HAP-1 (cell line): ENCODE results near the gene RPL28.
"Not testable (repeated sequence)": the region's sequence is repeated elsewhere in the genome, so short reads cannot be mapped to it uniquely, and the experiment has no call there.

Source experiments
- DNase-seq, 2 experiments: peaks; one replicate each; pipeline ENCODE4 v3.0.0-alpha.2; 2016 to 2020; ENCODE audit warnings: low spot score in 2 of 2
- H3K27me3 ChIP-seq: fragments of 250-450 bp; sonication (Bioruptor Pico); 2 replicates; pipeline ENCODE4 v1.5.1; 2020; ENCODE audit warnings: low read depth, mild to moderate bottlenecking, moderate library complexity
- H3K36me3 ChIP-seq: fragments of 250-450 bp; sonication (Bioruptor Pico); replicated peaks from 2 replicates; pipeline ENCODE4 v1.5.1; 2020; ENCODE audit warnings: mild to moderate bottlenecking
- H3K4me1 ChIP-seq: fragments of 250-450 bp; sonication (Bioruptor Pico); 2 replicates; pipeline ENCODE4 v1.5.1; 2020; ENCODE audit warnings: mild to moderate bottlenecking
- H3K4me3 ChIP-seq: fragments of 250-450 bp; sonication (Bioruptor Pico); 2 replicates; pipeline ENCODE4 v1.5.1; 2020; ENCODE audit warnings: mild to moderate bottlenecking, moderate library complexity
- H3K9me3 ChIP-seq: fragments of 250-450 bp; sonication (Bioruptor Pico); 2 replicates; pipeline ENCODE4 v1.5.1; 2020; ENCODE audit warnings: mild to moderate bottlenecking, moderate library complexity
- in situ Hi-C: fragments of 300-500 bp; cut with MboI; formaldehyde crosslinking; loops from 3 replicates; pipeline ENCODE4 v1.14.3; 2020; ENCODE audit warnings: low sequenced_read_pairs, inconsistent platforms, mixed read lengths

RPL28 gene

DNA sequence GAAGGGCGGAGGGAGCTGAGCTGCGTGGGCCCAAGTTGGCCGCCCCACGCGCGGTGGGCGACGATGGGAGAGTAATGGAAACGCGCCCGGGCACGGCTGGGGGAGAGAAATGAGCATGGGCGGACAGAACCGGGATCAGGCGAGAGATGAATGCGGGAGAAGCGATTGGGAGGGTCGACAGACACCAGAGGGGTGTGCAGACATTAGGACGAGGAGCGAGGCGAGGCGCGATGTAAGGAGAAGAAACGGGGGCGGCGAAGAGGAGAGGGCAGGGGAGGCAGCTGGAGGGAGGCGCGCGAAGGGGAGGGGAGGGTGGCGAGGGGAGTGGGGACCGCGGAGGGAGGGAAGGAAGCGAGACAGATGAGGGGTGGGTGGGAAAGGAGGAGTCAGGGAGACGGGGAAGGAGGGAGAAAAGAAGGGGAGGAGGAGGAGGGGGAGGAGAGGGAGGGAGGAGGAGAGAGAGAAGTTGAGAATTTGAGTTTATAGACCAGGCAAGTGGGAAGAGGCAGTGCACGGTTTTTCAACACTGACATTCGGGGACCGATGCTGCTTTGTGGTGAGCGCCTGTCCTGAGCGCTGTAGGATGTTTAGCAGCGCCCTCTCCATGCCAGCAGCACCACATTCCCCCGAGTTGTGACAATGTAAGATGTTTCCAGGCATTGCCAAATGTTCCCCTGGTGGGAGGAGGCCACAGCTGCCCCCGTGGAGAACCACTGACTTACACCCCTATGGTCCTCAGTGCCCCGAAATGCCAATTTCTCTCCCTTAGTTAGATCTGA, 57.5 kb downstream of the RPL28 start, which contains the start of gene SHISA7:
SHISA7 (minus strand) TSS at position 256 of the 779 bp plus-strand sequence. CDS start 437 bp downstream, outside the sequence.
- no peak for DNase-seq
- no peaks in the 10 kb centered on the region for H3K9me3 ChIP-seq
- H3K4me3 ChIP-seq = no peak within 1 kb of the TSS
- H3K36me3 ChIP-seq = no peaks in the 10 kb centered on the region
- peaks cover 50% of the 10 kb centered on the region for H3K27me3 ChIP-seq
- in situ Hi-C loops = no loop called here
- H3K4me1 ChIP-seq = no peaks in the 10 kb centered on the region

DNA sequence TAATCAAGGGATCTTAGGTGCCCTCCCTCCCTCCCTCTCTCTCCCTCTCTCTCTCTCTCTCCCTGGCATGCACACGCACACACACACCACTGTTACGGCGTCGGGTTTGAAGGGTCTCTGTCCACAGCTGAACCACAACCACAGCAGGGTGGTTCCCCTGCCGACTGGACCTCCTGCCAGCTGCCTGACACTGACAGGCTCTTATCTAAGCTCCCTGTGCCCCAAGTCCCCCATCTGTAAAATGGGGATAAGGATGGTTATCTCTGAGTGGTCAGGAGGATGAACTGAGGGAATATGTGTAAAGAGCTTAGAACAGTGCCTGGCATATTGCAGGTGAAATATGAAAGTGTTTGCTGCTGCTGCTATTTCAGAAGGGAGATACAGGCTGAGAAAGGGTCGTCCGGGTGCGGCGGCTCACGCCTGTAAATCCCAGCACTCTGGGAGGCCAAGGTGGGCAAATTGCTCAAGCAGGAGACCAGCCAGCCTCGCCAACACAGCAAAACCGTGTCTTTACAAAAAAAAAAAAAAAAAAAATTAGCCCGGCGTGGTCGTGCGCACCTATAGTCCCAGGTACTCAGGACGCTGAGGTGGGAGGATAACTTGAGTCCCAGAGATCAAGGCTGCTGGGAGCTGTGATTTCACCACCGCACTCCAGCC, 58.2 kb downstream of the RPL28 start:
- Histone ChIP-seq H3K27me3 (peaks cover 50% of the 10 kb centered on the region), H3K9me3 (no peaks in the 10 kb centered on the region), H3K36me3 (no peaks in the 10 kb centered on the region), H3K4me1 (no peaks in the 10 kb centered on the region), H3K4me3 (no peak overlapping the region)
- in situ Hi-C loops = no loop called here
- DNase-seq = no peak

DNA sequence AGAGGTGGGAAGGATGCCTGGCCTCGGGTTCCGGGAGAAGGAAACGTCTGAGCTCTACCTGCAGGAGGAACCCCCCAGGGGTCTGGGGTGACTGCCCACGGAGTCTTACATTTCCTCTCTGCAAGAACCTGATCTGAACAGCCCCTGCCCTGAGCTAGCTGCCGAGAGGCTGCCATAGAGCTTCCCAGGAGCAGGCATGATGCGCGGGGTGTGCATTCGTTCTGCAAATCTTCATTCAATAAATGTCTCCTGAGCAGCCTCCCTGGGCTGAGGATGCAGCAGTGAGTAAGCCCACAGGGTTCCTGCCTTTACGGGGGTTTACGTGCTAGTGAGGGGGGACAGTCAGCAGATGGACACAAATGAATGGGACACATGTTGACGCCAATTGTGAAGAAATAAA, 58.9 kb downstream of the RPL28 start:
- in situ Hi-C loops = no loop called here
- Histone ChIP-seq H3K4me3 (no peak overlapping the region), H3K27me3 (peaks cover 56% of the 10 kb centered on the region), H3K9me3 (no peaks in the 10 kb centered on the region), H3K4me1 (no peaks in the 10 kb centered on the region), H3K36me3 (no peaks in the 10 kb centered on the region)
- DNase-seq = no peak

DNA sequence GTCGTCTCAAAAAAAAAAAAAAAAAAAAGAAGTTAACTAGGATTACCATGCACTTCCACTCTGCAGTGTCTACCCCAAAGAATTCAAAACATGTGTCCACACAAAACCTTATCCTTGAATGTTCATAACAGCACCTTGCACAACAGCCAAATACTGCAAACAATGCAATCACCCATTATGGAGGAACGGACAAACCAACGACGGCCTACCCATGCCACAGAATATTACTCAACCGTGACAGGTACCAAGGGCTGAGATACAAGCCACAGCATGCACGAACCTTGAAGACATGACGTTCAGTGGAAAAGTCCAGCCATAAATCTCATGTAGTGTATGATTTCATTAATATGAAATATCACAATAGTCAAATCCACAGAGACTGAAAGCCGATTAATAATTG, 60.3 kb downstream of the RPL28 start:
- no peak for DNase-seq
- no peaks in the 10 kb centered on the region for H3K4me1 ChIP-seq
- H3K4me3 ChIP-seq = no peak overlapping the region
- no peaks in the 10 kb centered on the region for H3K36me3 ChIP-seq
- peaks cover 51% of the 10 kb centered on the region for H3K27me3 ChIP-seq
- no peaks in the 10 kb centered on the region for H3K9me3 ChIP-seq
- in situ Hi-C loops = no loop called here

DNA sequence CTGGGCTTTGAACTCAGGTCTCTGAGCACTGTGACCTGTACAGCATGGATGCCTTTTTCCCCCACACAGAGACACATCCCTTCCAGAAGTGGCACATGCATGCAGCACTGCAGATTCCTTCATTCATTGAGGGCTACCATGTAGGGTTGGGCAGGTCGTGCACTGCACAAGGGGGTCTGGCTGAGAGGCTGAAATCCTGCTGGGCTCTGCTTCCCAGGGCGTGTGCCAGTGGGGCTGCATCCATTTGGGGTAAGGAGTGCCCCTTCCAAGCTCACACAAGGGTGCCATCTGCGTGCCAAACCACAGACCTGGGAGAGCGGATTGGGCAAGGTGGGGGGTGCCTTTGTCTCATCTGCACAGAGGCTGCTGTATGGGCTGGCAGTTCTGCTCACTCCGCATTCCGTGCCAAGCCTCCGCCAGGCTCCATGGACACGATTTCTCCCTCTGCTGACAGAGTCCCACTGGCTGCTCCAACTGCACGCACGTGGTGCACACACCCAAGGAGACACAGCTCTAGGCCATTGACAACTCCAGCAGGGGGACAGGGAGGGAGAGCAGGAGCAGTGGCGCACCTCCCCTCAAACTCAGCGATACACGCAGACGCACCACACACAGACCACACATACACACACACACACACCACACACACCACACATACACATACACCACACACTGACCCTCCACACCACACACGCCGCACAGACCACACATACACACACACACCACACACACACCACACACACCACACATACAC, 61.9 kb downstream of the RPL28 start:
- Histone ChIP-seq H3K4me3 (no peak overlapping the region), H3K4me1 (no peaks in the 10 kb centered on the region), H3K9me3 (no peaks in the 10 kb centered on the region), H3K36me3 (no peaks in the 10 kb centered on the region), H3K27me3 (peaks cover 52% of the 10 kb centered on the region)
- in situ Hi-C loops = no loop called here
- DNase-seq = peak; percentile 39 to 45

DNA sequence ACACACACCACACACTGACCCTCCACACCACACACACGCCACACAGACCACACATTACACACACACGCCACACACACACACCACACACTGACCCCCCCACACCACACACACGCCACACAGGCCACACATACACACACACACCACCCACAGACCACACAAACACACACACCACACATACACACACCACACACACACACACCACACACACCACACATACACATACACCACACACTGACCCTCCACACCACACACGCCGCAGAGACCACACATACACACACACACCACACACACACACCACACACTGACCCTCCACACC, 62.4 kb downstream of the RPL28 start:
- peaks cover 50% of the 10 kb centered on the region for H3K27me3 ChIP-seq
- H3K4me3 ChIP-seq, H3K9me3 ChIP-seq, in situ Hi-C loops, H3K36me3 ChIP-seq, DNase-seq, H3K4me1 ChIP-seq: not testable (repeated sequence)

DNA sequence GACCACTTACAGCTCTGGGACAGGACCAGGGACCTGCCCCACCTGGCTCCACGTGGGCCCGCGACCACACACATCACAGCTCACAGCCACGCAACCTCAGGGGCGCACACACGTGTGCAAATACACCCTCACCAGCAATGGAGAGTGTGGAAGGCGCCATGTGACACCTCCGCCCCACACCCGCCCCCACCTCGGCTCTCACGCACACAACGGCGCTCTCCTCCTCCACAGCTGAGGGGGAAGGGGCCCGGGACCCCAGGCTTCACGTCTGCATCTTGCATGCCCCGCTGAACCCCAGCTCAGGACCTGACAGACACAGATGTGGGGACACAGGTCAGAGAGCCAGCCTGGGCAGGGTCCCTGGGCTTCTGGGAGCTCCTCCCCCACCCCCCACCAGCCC, 63.7 kb downstream of the RPL28 start:
- Histone ChIP-seq H3K9me3 (no peaks in the 10 kb centered on the region), H3K27me3 (peaks cover 38% of the 10 kb centered on the region), H3K36me3 (peaks cover 3% of the 10 kb centered on the region; the same call in 1 of the 2 replicates), H3K4me3 (no peak overlapping the region), H3K4me1 (no peaks in the 10 kb centered on the region)
- no peak for DNase-seq
- in situ Hi-C loops = no loop called here

DNA sequence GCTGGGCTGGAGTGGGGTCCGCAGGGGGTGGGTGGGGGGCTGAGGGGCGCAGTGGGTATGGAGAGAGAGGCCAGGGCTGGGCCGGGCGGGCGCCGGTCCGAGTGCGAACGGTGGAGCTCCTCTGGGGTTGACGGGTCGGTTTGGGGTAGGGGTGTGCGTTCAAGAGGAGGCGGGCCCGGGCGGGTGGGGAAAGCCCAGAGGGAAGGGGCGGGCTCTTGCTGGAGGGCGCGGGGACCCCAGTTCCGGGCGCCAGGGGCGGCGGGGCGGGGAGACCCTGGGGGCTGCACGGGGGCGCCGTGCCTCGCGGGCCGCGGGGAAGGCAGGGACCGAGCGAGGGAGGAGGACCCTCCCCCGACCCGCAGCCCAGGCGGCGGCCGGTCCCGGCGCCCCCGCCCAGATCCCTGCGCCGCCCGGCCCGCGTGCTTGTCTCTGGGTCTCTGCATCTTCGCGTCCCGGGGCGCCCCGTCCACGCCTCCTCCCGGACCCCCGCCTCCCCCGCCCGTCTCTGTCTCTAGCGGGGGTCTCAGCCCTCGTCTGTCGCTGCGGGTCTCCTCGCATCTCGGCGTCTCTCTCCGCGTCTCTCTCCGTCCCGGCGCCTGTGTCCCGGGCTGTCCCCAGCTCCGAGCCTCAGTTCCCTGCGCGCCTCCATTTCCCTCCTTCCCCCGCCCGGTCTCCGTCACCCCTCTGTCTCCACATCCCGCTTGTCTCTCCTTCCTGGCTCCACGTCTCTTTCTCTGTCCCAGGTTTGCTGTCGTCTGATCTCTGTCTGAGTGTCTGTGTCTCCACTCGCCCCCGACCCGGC, 65.6 kb downstream of the RPL28 start:
- Histone ChIP-seq H3K4me3 (peak overlapping the region; percentile 24), H3K27me3 (peaks cover 26% of the 10 kb centered on the region)

DNA sequence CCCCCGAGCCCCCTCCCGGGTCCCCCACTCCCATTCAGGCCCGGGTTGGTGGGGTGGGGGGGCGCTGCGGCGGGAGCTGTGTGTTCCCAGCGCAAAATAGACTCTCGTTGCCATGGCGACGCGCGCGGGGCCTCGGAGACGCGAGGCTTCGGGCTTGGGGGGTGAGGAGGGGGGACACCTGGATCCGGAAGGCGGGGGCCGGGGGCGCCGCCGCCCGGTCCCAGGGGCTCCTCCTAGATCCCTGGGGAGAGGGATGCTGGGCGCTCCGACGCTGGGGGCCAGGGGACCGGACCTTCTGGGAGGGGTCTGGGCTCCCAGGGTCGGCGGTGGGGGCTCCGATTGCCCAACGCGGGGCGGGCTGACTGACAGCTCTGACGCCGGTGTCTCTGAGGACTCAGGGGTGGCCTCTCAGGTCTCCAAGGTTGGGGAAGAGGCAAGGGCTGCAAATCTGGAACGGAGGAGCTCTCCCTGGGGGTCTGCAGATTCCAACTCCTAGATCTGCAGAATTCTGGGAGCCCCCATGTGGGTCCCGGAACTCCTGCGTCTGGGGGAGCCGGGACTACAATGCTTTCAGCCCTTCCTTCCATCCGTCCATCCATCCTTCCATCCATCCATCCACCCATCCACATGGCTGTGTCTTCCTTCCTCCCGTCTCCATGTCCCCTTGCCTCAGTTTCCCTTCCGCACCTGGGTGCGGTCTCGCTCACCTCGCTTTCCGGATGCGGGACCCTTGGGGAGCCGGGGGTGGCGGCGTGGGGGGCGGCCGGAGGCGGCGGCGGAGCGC, 66.4 kb downstream of the RPL28 start:
- peaks cover 21% of the 10 kb centered on the region for H3K27me3 ChIP-seq
- in situ Hi-C loops = no loop called here
- no peaks in the 10 kb centered on the region for H3K9me3 ChIP-seq
- peak overlapping the region; percentile 24; the same call in 1 of the 2 replicates for H3K4me3 ChIP-seq
- H3K4me1 ChIP-seq = no peaks in the 10 kb centered on the region
- DNase-seq = peak in 1 of 2 experiments; percentile 53
- H3K36me3 ChIP-seq = peaks cover 8% of the 10 kb centered on the region; the same call in 1 of the 2 replicates

More for the DNA sequence above, 65.6 kb downstream of the RPL28 start:
- H3K36me3 ChIP-seq = peaks cover 8% of the 10 kb centered on the region; the same call in 1 of the 2 replicates
- in situ Hi-C loops = no loop called here
- H3K9me3 ChIP-seq = no peaks in the 10 kb centered on the region
- H3K4me1 ChIP-seq = no peaks in the 10 kb centered on the region
- peak in 1 of 2 experiments; percentile 45 for DNase-seq
